ENCODE results near the gene MALSU1.
A peak's percentile ranks its signal among the peaks of the same experiment; 100 is the strongest.
"Not testable (repeated sequence)": the region's sequence is repeated elsewhere in the genome, so short reads cannot be mapped to it uniquely, and the experiment has no call there.

The MALSU1 gene

GRCh38 chr7:23287612-23288011, 11.5 kb upstream of the MALSU1 start:
- no peak for DNase-seq

GRCh38 chr7:23290993-23291392, 8.1 kb upstream of the MALSU1 start:
- DNase-seq = no peak

- DNase-seq = no peak
These were observed 7.1 kb upstream of the MALSU1 start for GRCh38 chr7:23291957-23292560.

- DNase-seq = no peak
These were observed 6.5 kb upstream of the MALSU1 start for GRCh38 chr7:23292623-23293022.

- no peak for DNase-seq
These were observed 5.6 kb upstream of the MALSU1 start for GRCh38 chr7:23293500-23294073.

- DNase-seq = no peak
These were observed 4.4 kb upstream of the MALSU1 start for GRCh38 chr7:23294549-23295400.

GRCh38 chr7:23295401-23295697, 3.8 kb upstream of the MALSU1 start:
- DNase-seq = no peak

- no peak for DNase-seq
These were observed 828 bp upstream of the MALSU1 start for GRCh38 chr7:23298141-23298881.

- no peak for DNase-seq
These were observed 696 bp downstream of the MALSU1 start for GRCh38 chr7:23299770-23300300.

- no peak for DNase-seq
These were observed 7.9 kb downstream of the MALSU1 start for GRCh38 chr7:23306936-23307521.

GRCh38 chr7:23308754-23309153, 9.6 kb downstream of the MALSU1 start:
- DNase-seq = no peak

GRCh38 chr7:23312141-23312540, 13.0 kb downstream of the MALSU1 start:
- DNase-seq = not testable (repeated sequence)

- DNase-seq = no peak
These were observed 16.2 kb downstream of the MALSU1 start for GRCh38 chr7:23315366-23315765.

GRCh38 chr7:23331132-23331531, 32.0 kb downstream of the MALSU1 start:
- DNase-seq = no peak

GRCh38 chr7:23332193-23332592, 33.1 kb downstream of the MALSU1 start:
- no peak for DNase-seq

- peak; percentile 11 for DNase-seq
These were observed 33.9 kb downstream of the MALSU1 start for GRCh38 chr7:23332910-23333612.

GRCh38 chr7:23333671-23334246, 34.6 kb downstream of the MALSU1 start:
- DNase-seq = no peak

GRCh38 chr7:23334482-23335056, 35.4 kb downstream of the MALSU1 start:
- DNase-seq = no peak

- no peak for DNase-seq
These were observed 36.0 kb downstream of the MALSU1 start for GRCh38 chr7:23335136-23335535.

GRCh38 chr7:23335621-23336020, 36.5 kb downstream of the MALSU1 start:
- no peak for DNase-seq

- no peak for DNase-seq
These were observed 36.9 kb downstream of the MALSU1 start for GRCh38 chr7:23336086-23336485.
